Cerebellar cortex (tissue), 1 donor: ENCODE results near the gene MAN2A1.
"Not testable (repeated sequence)": the region's sequence is repeated elsewhere in the genome, so short reads cannot be mapped to it uniquely, and the experiment has no call there.

Source experiments
- DNase-seq: peaks from one replicate; pipeline ENCODE4 v3.0.0-alpha.2; 2015; ENCODE audit warnings: low spot score

MAN2A1 gene

GRCh38 chr5:109826426-109826825 is 136.7 kb downstream of the MAN2A1 start:
- no peak for DNase-seq

GRCh38 chr5:109829331-109829730 is 139.6 kb downstream of the MAN2A1 start:
- no peak for DNase-seq

GRCh38 chr5:109830955-109831502 is 141.3 kb downstream of the MAN2A1 start:
- DNase-seq, result no peak

GRCh38 chr5:109832207-109833188 is 142.8 kb downstream of the MAN2A1 start:
- DNase-seq, result not testable (repeated sequence)

- DNase-seq, result no peak
Observed at GRCh38 chr5:109833946-109834345, 144.2 kb downstream of the MAN2A1 start.

GRCh38 chr5:109836280-109836679 is 146.6 kb downstream of the MAN2A1 start:
- DNase-seq, result no peak

- DNase-seq, result no peak
Observed at GRCh38 chr5:109837231-109837861, 147.6 kb downstream of the MAN2A1 start.

GRCh38 chr5:109838157-109838556 is 148.4 kb downstream of the MAN2A1 start:
- DNase-seq, result no peak

GRCh38 chr5:109844148-109844547 is 154.4 kb downstream of the MAN2A1 start:
- DNase-seq, result no peak

GRCh38 chr5:109844695-109845094 is 155.0 kb downstream of the MAN2A1 start:
- no peak for DNase-seq

GRCh38 chr5:109848130-109848529 is 158.4 kb downstream of the MAN2A1 start:
- no peak for DNase-seq

GRCh38 chr5:109849478-109850088 is 159.9 kb downstream of the MAN2A1 start:
- DNase-seq, result no peak

GRCh38 chr5:109852371-109853155 is 162.8 kb downstream of the MAN2A1 start:
- DNase-seq, result no peak

GRCh38 chr5:109853377-109853776 is 163.7 kb downstream of the MAN2A1 start:
- DNase-seq, result no peak

- no peak for DNase-seq
Observed at GRCh38 chr5:109855056-109855455, 165.3 kb downstream of the MAN2A1 start.

- DNase-seq, result no peak
Observed at GRCh38 chr5:109857405-109858031, 167.8 kb downstream of the MAN2A1 start.

GRCh38 chr5:109859537-109859936 is 169.8 kb downstream of the MAN2A1 start:
- DNase-seq, result no peak

- no peak for DNase-seq
Observed at GRCh38 chr5:109862301-109862700, 172.6 kb downstream of the MAN2A1 start.

- no peak for DNase-seq
Observed at GRCh38 chr5:109863752-109864151, 174.0 kb downstream of the MAN2A1 start.

GRCh38 chr5:109865637-109866036 is 175.9 kb downstream of the MAN2A1 start:
- no peak for DNase-seq

GRCh38 chr5:109866051-109866450 is 176.3 kb downstream of the MAN2A1 start:
- DNase-seq, result no peak
